ENCODE data around the gene ETV6.

ETV6 gene

GRCh38 chr12:11661491-11662089 is 12.1 kb downstream of the ETV6 start:
- no peak for TF ChIP-seq CTCF (IDR thresholded peaks at IDR 0.05; ENCODE audit: low read depth, low read length)
- no peak for DNase-seq (ENCODE audit: extremely low read depth, low read depth)

- no peak for DNase-seq (ENCODE audit: extremely low read depth, low read depth)
- TF ChIP-seq CTCF (IDR thresholded peaks at IDR 0.05; ENCODE audit: low read depth, low read length) = no peak
These were observed 12.9 kb downstream of the ETV6 start for GRCh38 chr12:11662369-11662768.

- no peak for TF ChIP-seq CTCF (IDR thresholded peaks at IDR 0.05; ENCODE audit: low read depth, low read length)
- DNase-seq (ENCODE audit: extremely low read depth, low read depth) = no peak
These were observed 13.7 kb downstream of the ETV6 start for GRCh38 chr12:11663130-11663529.

- TF ChIP-seq CTCF (IDR thresholded peaks at IDR 0.05; ENCODE audit: low read depth, low read length) = no peak
- no peak for DNase-seq (ENCODE audit: extremely low read depth, low read depth)
These were observed 14.6 kb downstream of the ETV6 start for GRCh38 chr12:11664101-11664500.

- no peak for TF ChIP-seq CTCF (IDR thresholded peaks at IDR 0.05; ENCODE audit: low read depth, low read length)
- no peak for DNase-seq (ENCODE audit: extremely low read depth, low read depth)
These were observed 16.9 kb downstream of the ETV6 start for GRCh38 chr12:11666131-11667050.

- no peak for DNase-seq (ENCODE audit: extremely low read depth, low read depth)
These were observed 17.7 kb downstream of the ETV6 start for GRCh38 chr12:11667171-11667570.

More at GRCh38 chr12:11667171-11667570, 17.7 kb downstream of the ETV6 start:
- no peak for TF ChIP-seq CTCF (IDR thresholded peaks at IDR 0.05; ENCODE audit: low read depth, low read length)

Data from AG09319 (cell line).